ENCODE data around the gene MCRS1. TPM values are rescaled to one million over a fixed set of nuclear protein-coding genes. Genes with fewer than 3 reads are reported as not detected.

Gene MCRS1
- total RNA-seq, 4 donors from 2014 or later: 35.3 to 62.5 (median 51.1) TPM

- TF ChIP-seq CTCF (IDR thresholded peaks at IDR 0.05) (no peak), POLR2A (IDR thresholded peaks at IDR 0.05) (no peak), EP300 (IDR thresholded peaks at IDR 0.05) (no peak)
- Histone ChIP-seq H3K27me3 (no peaks in the 10 kb centered on the region), H3K27ac (peak overlapping the region in 3 of 4 donors; percentile 82 to 87 (median 87)), H3K4me3 (peak overlapping the region; percentile 45 to 57), H3K36me3 (peaks cover 0 to 26% of the 10 kb centered on the region in 2 donors), H3K4me1 (peaks cover 0 to 54% (median 26%) of the 10 kb centered on the region in 3 donors), H3K9me3 (no peaks in the 10 kb centered on the region)
- 1% methylated on average over 17 to 19 of the region's 19 CpGs for WGBS, 2 donors (ENCODE audit: low coverage in 1 of 2)
- no peak for ATAC-seq
Observed at GRCh38 chr12:49568442-49569162, 660 bp upstream of the MCRS1 start.

GRCh38 chr12:49567302-49567610 is 686 bp downstream of the MCRS1 start:
- H3K4me3 ChIP-seq: peak overlapping the region; percentile 45 to 57
- H3K36me3 ChIP-seq: peaks cover 0 to 39% of the 10 kb centered on the region in 2 donors
- H3K27me3 ChIP-seq: no peaks in the 10 kb centered on the region
- WGBS, 2 donors (ENCODE audit: low coverage in 1 of 2): 2% methylated on average over 11 of the region's 11 CpGs; no CpG with 5 or more reads in 1 of the 2 donors
- TF ChIP-seq POLR2AphosphoS5 (IDR thresholded peaks at IDR 0.05) (no peak), POLR2A (IDR thresholded peaks at IDR 0.05) (no peak), CTCF (IDR thresholded peaks at IDR 0.05) (no peak), EP300 (IDR thresholded peaks at IDR 0.05) (no peak)
- no peaks in the 10 kb centered on the region for H3K9me3 ChIP-seq
- ATAC-seq: no peak
- peak overlapping the region; percentile 16 to 87 (median 84) for H3K27ac ChIP-seq
- peaks cover 0 to 54% (median 26%) of the 10 kb centered on the region in 3 donors for H3K4me1 ChIP-seq

GRCh38 chr12:49566361-49566760 is 1.6 kb downstream of the MCRS1 start:
- no peak for TF ChIP-seq POLR2AphosphoS5 (IDR thresholded peaks at IDR 0.05)
- TF ChIP-seq POLR2A (IDR thresholded peaks at IDR 0.05): no peak
- TF ChIP-seq CTCF (IDR thresholded peaks at IDR 0.05): no peak
- no peak for TF ChIP-seq EP300 (IDR thresholded peaks at IDR 0.05)
- no peak overlapping the region for H3K27ac ChIP-seq
- peaks cover 0 to 52% (median 26%) of the 10 kb centered on the region in 3 donors for H3K4me1 ChIP-seq
- no CpG with 5 or more reads among the region's 13 CpGs for WGBS, 2 donors (ENCODE audit: low coverage in 1 of 2)
- peaks cover 0 to 48% of the 10 kb centered on the region in 2 donors for H3K36me3 ChIP-seq
- no peak for ATAC-seq
- no peaks in the 10 kb centered on the region for H3K9me3 ChIP-seq
- no peaks in the 10 kb centered on the region for H3K27me3 ChIP-seq
- H3K4me3 ChIP-seq: no peak overlapping the region

GRCh38 chr12:49565406-49566265 is 2.3 kb downstream of the MCRS1 start:
- Histone ChIP-seq H3K36me3 (peaks cover 0 to 55% of the 10 kb centered on the region in 2 donors), H3K4me1 (peaks cover 0 to 45% (median 26%) of the 10 kb centered on the region in 3 donors), H3K27ac (no peak overlapping the region), H3K9me3 (no peaks in the 10 kb centered on the region), H3K4me3 (no peak overlapping the region), H3K27me3 (no peaks in the 10 kb centered on the region)
- no peak for ATAC-seq
- TF ChIP-seq POLR2AphosphoS5 (IDR thresholded peaks at IDR 0.05) (no peak), POLR2A (IDR thresholded peaks at IDR 0.05) (no peak), EP300 (IDR thresholded peaks at IDR 0.05) (no peak), CTCF (IDR thresholded peaks at IDR 0.05) (no peak)
- 100% methylated on average over 5 of the region's 12 CpGs; no CpG with 5 or more reads in 1 of the 2 donors for WGBS, 2 donors (ENCODE audit: low coverage in 1 of 2)

Data from gastroesophageal sphincter (tissue), 4 donors.